ENCODE measurements around the gene KAT6B.

The KAT6B gene

GRCh38 chr10:74967911-74968666, 141.7 kb downstream of the KAT6B start:
- no peak overlapping the region for H3K27ac ChIP-seq
- no peak overlapping the region for H3K4me2 ChIP-seq (ENCODE audit: low read length)
- no peak overlapping the region for H2AFZ ChIP-seq

GRCh38 chr10:74968667-74969061, 142.3 kb downstream of the KAT6B start:
- H3K36me3 ChIP-seq (ENCODE audit: control insufficient read depth, insufficient read depth, low read length): no peaks in the 10 kb centered on the region
- peaks cover 23% of the 10 kb centered on the region for H3K79me2 ChIP-seq
- H3K9me3 ChIP-seq (ENCODE audit: control insufficient read depth, low read length): no peaks in the 10 kb centered on the region
- no peak overlapping the region for H3K4me3 ChIP-seq (ENCODE audit: low read depth, low read length)
- no peak for TF ChIP-seq CTCF (IDR thresholded peaks at IDR 0.05)
- no peak overlapping the region for H3K4me2 ChIP-seq (ENCODE audit: low read length)
- no peak overlapping the region for H3K9ac ChIP-seq
- peaks cover 17% of the 10 kb centered on the region for H3K4me1 ChIP-seq
- no peak overlapping the region for H3K27ac ChIP-seq
- no peak overlapping the region for H2AFZ ChIP-seq
- no peaks in the 10 kb centered on the region for H3K27me3 ChIP-seq (ENCODE audit: control insufficient read depth, insufficient read depth, low read length)

More at GRCh38 chr10:74967911-74968666, 141.7 kb downstream of the KAT6B start:
- TF ChIP-seq CTCF (IDR thresholded peaks at IDR 0.05): no peak
- H3K9ac ChIP-seq: no peak overlapping the region
- no peak overlapping the region for H3K4me3 ChIP-seq (ENCODE audit: low read depth, low read length)
- peaks cover 28% of the 10 kb centered on the region for H3K79me2 ChIP-seq
- no peaks in the 10 kb centered on the region for H3K27me3 ChIP-seq (ENCODE audit: control insufficient read depth, insufficient read depth, low read length)
- no peaks in the 10 kb centered on the region for H3K9me3 ChIP-seq (ENCODE audit: control insufficient read depth, low read length)
- no peaks in the 10 kb centered on the region for H3K36me3 ChIP-seq (ENCODE audit: control insufficient read depth, insufficient read depth, low read length)
- H3K4me1 ChIP-seq: peaks cover 17% of the 10 kb centered on the region

- no peaks in the 10 kb centered on the region for H3K36me3 ChIP-seq (ENCODE audit: control insufficient read depth, insufficient read depth, low read length)
- H3K27me3 ChIP-seq (ENCODE audit: control insufficient read depth, insufficient read depth, low read length): no peaks in the 10 kb centered on the region
- TF ChIP-seq CTCF (IDR thresholded peaks at IDR 0.05): no peak
- peaks cover 23% of the 10 kb centered on the region for H3K79me2 ChIP-seq
- no peak overlapping the region for H3K4me2 ChIP-seq (ENCODE audit: low read length)
- no peak overlapping the region for H3K9ac ChIP-seq
- no peaks in the 10 kb centered on the region for H3K9me3 ChIP-seq (ENCODE audit: control insufficient read depth, low read length)
- H2AFZ ChIP-seq: no peak overlapping the region
- no peak overlapping the region for H3K27ac ChIP-seq
- H3K4me3 ChIP-seq (ENCODE audit: low read depth, low read length): no peak overlapping the region
- peaks cover 17% of the 10 kb centered on the region for H3K4me1 ChIP-seq
Observed at GRCh38 chr10:74969093-74969492, 142.7 kb downstream of the KAT6B start.

- Histone ChIP-seq H3K4me3 (ENCODE audit: low read depth, low read length) (no peak overlapping the region), H3K27ac (no peak overlapping the region), H3K27me3 (ENCODE audit: control insufficient read depth, insufficient read depth, low read length) (no peaks in the 10 kb centered on the region), H3K4me1 (peaks cover 17% of the 10 kb centered on the region), H3K36me3 (ENCODE audit: control insufficient read depth, insufficient read depth, low read length) (no peaks in the 10 kb centered on the region), H2AFZ (no peak overlapping the region), H3K4me2 (ENCODE audit: low read length) (no peak overlapping the region), H3K9ac (no peak overlapping the region), H3K79me2 (peaks cover 23% of the 10 kb centered on the region), H3K9me3 (ENCODE audit: control insufficient read depth, low read length) (no peaks in the 10 kb centered on the region)
- TF ChIP-seq CTCF (IDR thresholded peaks at IDR 0.05): no peak
Observed at GRCh38 chr10:74969530-74969929, 143.1 kb downstream of the KAT6B start.

Data from parathyroid adenoma (tissue), 2 donors.